ENCODE data around the gene MAP7D2. TPM values are rescaled to one million over a fixed set of nuclear protein-coding genes. Genes with fewer than 3 reads are reported as not detected.

The MAP7D2 gene
- total and polyA plus RNA-seq, 4 experiments from 2014 or later: 0.14 to 0.17 TPM; not detected in 2

DNA sequence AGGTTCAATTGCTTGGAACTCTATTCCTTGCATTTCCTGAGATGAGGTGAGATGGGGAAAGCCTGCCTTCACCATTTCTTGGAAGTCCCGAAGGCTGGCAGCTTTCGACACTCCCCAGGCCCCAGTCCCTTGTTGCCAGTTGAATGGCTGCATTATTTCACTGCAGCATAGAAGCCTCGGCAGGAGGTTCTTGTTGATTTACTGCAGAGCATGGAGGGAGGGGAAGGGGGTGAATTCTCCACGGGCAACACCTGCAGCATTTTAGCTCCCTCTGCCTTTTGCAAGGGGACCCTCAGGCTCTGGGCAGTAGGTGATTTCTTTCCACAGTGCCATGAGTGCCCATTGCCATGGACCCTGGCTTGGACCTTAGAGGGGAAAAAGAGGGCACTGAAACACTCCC lies 115.1 kb downstream of the MAP7D2 start:
- no peaks in the 10 kb centered on the region for H3K27me3 Mint-ChIP-seq
- Histone ChIP-seq H3K4me1 (ENCODE audit: insufficient read depth, low read length) (no peaks in the 10 kb centered on the region), H3K4me3 (ENCODE audit: low read length in 2 of 2) (no peak overlapping the region), H3K27me3 (ENCODE audit: insufficient read depth, low read length) (no peaks in the 10 kb centered on the region), H3K9me3 (ENCODE audit: control insufficient read depth in 1 of 2, low read length in 2 of 2) (no peaks in the 10 kb centered on the region), H3K36me3 (ENCODE audit: insufficient read depth, low read length) (no peaks in the 10 kb centered on the region), H3K27ac (ENCODE audit: low read depth, low read length) (no peak overlapping the region)
- CTCF ChIA-PET (ENCODE audit: partially characterized antibody): interaction anchor here (0.6 kb wide), 1 partner anchor 97 kb away, joined by 3 read pairs; no protein-coding TSS in a partner anchor
- no peak overlapping the region for H3K27ac Mint-ChIP-seq
- no peak overlapping the region for H3K4me3 Mint-ChIP-seq
- peaks cover 0 to 5% (median 0%) of the 10 kb centered on the region in 8 donors for H3K9me3 Mint-ChIP-seq
- no peaks in the 10 kb centered on the region for H3K4me1 Mint-ChIP-seq
- intact Hi-C loops (cut with micrococcal nuclease): no loop called here
- DNase-seq: no peak
- POLR2A ChIA-PET (ENCODE audit: partially characterized antibody): no interaction called here
- no peaks in the 10 kb centered on the region for H3K36me3 Mint-ChIP-seq

DNA sequence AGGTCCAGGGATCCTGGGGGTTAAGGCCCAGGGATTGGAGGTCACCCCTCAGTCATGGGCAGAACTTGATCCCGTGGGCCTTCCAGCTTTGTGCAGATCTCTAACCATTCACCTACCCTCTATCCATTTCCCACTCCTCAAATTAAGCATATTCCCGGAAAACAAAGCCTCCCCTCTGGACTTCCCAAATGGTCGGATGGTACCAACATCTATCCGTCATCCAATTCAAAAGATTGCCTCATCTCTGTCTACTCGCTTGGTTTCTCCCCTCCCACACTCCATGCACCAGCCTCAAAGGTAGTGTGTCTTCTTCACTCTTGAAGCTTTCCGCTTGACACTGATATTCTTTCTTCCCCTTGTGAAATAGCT lies 125.4 kb downstream of the MAP7D2 start:
- peak overlapping the region; percentile 56 for H3K27ac ChIP-seq (ENCODE audit: low read depth, low read length)
- ChIA-PET CTCF (ENCODE audit: partially characterized antibody) (interaction anchor here (1.2 to 2.0 kb wide), 2 partner anchors 87 to 619 kb away, joined by 4 to 17 read pairs; no protein-coding TSS in a partner anchor), POLR2A (ENCODE audit: partially characterized antibody) (no interaction called here)
- intact Hi-C loops (cut with micrococcal nuclease): loop anchor here (1.0 to 10.0 kb wide), 4 partner anchors 86 to 619 kb away; no protein-coding TSS in a partner anchor
- H3K9me3 ChIP-seq (ENCODE audit: control insufficient read depth in 1 of 2, low read length in 2 of 2): no peaks in the 10 kb centered on the region
- H3K9me3 Mint-ChIP-seq: no peaks in the 10 kb centered on the region
- H3K4me3 Mint-ChIP-seq: peak overlapping the region; percentile 83 to 95 (median 90)
- H3K36me3 Mint-ChIP-seq: peaks cover 0 to 9% of the 10 kb centered on the region in 2 donors
- no peaks in the 10 kb centered on the region for H3K27me3 Mint-ChIP-seq
- peak overlapping the region; percentile 68 to 97 (median 94) for H3K27ac Mint-ChIP-seq
- H3K27me3 ChIP-seq (ENCODE audit: insufficient read depth, low read length): no peaks in the 10 kb centered on the region
- peaks cover 10% of the 10 kb centered on the region for H3K4me1 ChIP-seq (ENCODE audit: insufficient read depth, low read length)
- no peaks in the 10 kb centered on the region for H3K36me3 ChIP-seq (ENCODE audit: insufficient read depth, low read length)
- peaks cover 10 to 31% (median 17%) of the 10 kb centered on the region in 4 donors for H3K4me1 Mint-ChIP-seq
- peak overlapping the region in 1 of 2 donors; percentile 55 for H3K4me3 ChIP-seq (ENCODE audit: low read length in 2 of 2)
- peak in 1 of 5 donors; percentile 55 for DNase-seq

DNA sequence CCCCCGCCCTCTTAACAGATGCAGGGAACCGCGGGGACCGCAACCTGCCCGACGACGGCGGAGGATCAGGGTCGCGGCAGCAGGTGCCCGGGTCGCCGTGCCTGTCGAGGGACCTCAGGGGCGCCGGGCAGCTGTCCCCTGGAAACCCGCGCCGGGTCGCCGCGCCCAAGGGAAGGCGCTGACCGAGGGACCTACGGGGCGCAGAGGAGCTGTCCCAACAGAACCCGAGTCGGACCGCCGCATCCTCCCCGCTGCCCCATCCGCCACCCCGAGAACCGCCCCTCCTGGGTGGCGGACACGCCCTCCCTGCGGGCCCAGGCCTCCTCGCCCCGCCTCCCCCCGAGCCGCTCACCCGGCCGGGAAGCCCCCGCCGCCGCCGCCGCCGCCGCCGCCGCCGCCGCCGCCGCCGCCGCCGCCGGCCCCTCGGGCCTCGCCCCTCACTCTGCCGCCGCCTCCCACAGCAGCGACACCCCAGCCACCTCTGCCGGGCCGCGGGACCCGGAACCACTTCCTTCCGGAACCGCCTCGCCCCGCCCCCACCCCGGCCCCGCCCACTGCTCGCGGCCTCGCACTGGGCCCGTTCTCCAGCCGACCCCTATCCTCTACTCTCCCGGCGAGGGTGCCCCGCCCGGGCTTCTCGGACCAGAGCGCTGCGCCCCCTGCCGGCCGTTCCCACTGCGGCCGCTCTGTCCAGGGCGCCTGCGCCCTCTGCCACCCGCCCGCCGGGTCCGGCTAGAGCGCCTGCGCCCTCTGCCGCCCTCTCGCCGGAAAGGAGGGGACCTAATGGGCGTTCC lies 126.0 kb downstream of the MAP7D2 start, which contains the start of gene BCLAF3:
Gene BCLAF3 (minus strand): TSS at position 506 of the 794 bp plus-strand sequence. CDS start 20,797 bp downstream, outside the sequence.
- Mint-ChIP-seq H3K4me3 (peak within 1 kb of the TSS; percentile 83 to 95 (median 90)), H3K9me3 (no peaks in the 10 kb centered on the region), H3K27me3 (no peaks in the 10 kb centered on the region), H3K4me1 (peaks cover 10 to 31% (median 20%) of the 10 kb centered on the region in 4 donors), H3K36me3 (peaks cover 0 to 11% of the 10 kb centered on the region in 2 donors), H3K27ac (peak within 1 kb of the TSS; percentile 68 to 97 (median 94))
- CTCF ChIA-PET (ENCODE audit: partially characterized antibody): interaction anchor here (1.2 to 2.0 kb wide), 2 partner anchors 86 to 619 kb away, joined by 4 to 17 read pairs; no protein-coding TSS in a partner anchor
- H3K27me3 ChIP-seq (ENCODE audit: insufficient read depth, low read length): no peaks in the 10 kb centered on the region
- POLR2A ChIA-PET (ENCODE audit: partially characterized antibody): no interaction called here
- intact Hi-C loops (cut with micrococcal nuclease): loop anchor here (1.0 to 10.0 kb wide), 4 partner anchors 85 to 618 kb away; no protein-coding TSS in a partner anchor
- H3K4me3 ChIP-seq (ENCODE audit: low read length in 2 of 2): peak within 1 kb of the TSS in 1 of 2 donors; percentile 62
- DNase-seq: peak; percentile 80 to 82 (median 81)
- peaks cover 10% of the 10 kb centered on the region for H3K4me1 ChIP-seq (ENCODE audit: insufficient read depth, low read length)
- H3K27ac ChIP-seq (ENCODE audit: low read depth, low read length): peak within 1 kb of the TSS; percentile 70
- H3K9me3 ChIP-seq (ENCODE audit: control insufficient read depth in 1 of 2, low read length in 2 of 2): no peaks in the 10 kb centered on the region
- no peaks in the 10 kb centered on the region for H3K36me3 ChIP-seq (ENCODE audit: insufficient read depth, low read length)

DNA sequence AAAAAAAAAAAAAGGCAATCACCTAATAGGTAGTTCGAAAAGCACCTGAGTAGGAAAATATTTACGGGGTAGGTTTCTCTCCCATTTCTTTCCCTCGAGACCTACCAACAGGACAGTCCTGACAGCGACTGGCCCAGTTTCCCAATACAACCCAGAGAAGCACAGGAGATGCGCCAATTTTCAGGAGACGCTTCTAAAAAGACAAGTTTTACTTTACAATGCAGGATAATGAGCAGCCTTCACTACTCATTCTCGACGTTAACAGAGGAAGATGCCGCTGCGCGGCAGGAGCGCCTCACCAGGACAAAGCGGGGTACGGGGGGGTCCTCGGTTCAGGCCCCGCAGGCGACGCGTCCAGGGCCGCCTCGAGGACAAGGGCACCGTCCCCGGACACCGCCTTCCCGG lies 126.6 kb downstream of the MAP7D2 start:
- H3K27ac Mint-ChIP-seq: peak overlapping the region in 6 of 7 donors; percentile 82 to 90 (median 87)
- H3K4me3 ChIP-seq (ENCODE audit: low read length in 2 of 2): peak overlapping the region in 1 of 2 donors; percentile 62
- H3K27me3 ChIP-seq (ENCODE audit: insufficient read depth, low read length): no peaks in the 10 kb centered on the region
- peak overlapping the region; percentile 81 to 95 (median 89) for H3K4me3 Mint-ChIP-seq
- ChIA-PET CTCF (ENCODE audit: partially characterized antibody) (interaction anchor here (2.0 kb wide), 1 partner anchor 86 kb away, joined by 17 read pairs; no protein-coding TSS in a partner anchor), POLR2A (ENCODE audit: partially characterized antibody) (no interaction called here)
- peak in 1 of 5 donors; percentile 53 for DNase-seq
- H3K27ac ChIP-seq (ENCODE audit: low read depth, low read length): peak overlapping the region; percentile 70
- peaks cover 0 to 11% of the 10 kb centered on the region in 2 donors for H3K36me3 Mint-ChIP-seq
- H3K9me3 ChIP-seq (ENCODE audit: control insufficient read depth in 1 of 2, low read length in 2 of 2): no peaks in the 10 kb centered on the region
- H3K36me3 ChIP-seq (ENCODE audit: insufficient read depth, low read length): no peaks in the 10 kb centered on the region
- H3K4me1 ChIP-seq (ENCODE audit: insufficient read depth, low read length): peaks cover 10% of the 10 kb centered on the region
- H3K9me3 Mint-ChIP-seq: no peaks in the 10 kb centered on the region
- peaks cover 10 to 31% (median 20%) of the 10 kb centered on the region in 4 donors for H3K4me1 Mint-ChIP-seq
- H3K27me3 Mint-ChIP-seq: no peaks in the 10 kb centered on the region
- intact Hi-C loops (cut with micrococcal nuclease): loop anchor here (2.0 to 10.0 kb wide), 2 partner anchors 245 to 397 kb away; no protein-coding TSS in a partner anchor

DNA sequence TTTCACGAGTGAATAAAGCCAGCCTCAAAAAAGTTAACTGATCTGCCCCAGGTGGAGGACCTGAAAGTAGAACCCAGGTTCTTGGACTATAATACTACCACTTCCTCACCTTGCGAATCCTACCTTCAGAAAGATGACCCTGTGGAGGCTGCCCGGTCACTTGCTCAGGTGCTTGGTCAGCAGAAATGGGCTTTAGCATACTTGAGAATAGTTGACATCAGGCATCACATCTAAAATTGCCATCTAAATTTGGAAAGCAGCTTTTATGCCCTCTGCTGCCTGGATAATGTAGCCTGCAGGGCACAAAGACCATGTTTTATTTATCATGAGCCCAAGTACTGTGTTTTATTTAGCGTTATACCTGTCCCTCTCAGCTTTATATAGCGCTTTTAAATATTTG lies 128.9 kb downstream of the MAP7D2 start:
- DNase-seq: no peak
- ChIA-PET CTCF (ENCODE audit: partially characterized antibody) (no interaction called here), POLR2A (ENCODE audit: partially characterized antibody) (no interaction called here)
- peaks cover 10% of the 10 kb centered on the region for H3K4me1 ChIP-seq (ENCODE audit: insufficient read depth, low read length)
- peaks cover 0 to 11% of the 10 kb centered on the region in 2 donors for H3K36me3 Mint-ChIP-seq
- no peaks in the 10 kb centered on the region for H3K27me3 ChIP-seq (ENCODE audit: insufficient read depth, low read length)
- no peak overlapping the region for H3K4me3 Mint-ChIP-seq
- H3K27me3 Mint-ChIP-seq: no peaks in the 10 kb centered on the region
- H3K36me3 ChIP-seq (ENCODE audit: insufficient read depth, low read length): no peaks in the 10 kb centered on the region
- intact Hi-C loops (cut with micrococcal nuclease): no loop called here
- H3K9me3 ChIP-seq (ENCODE audit: control insufficient read depth in 1 of 2, low read length in 2 of 2): no peaks in the 10 kb centered on the region
- H3K27ac Mint-ChIP-seq: no peak overlapping the region
- H3K9me3 Mint-ChIP-seq: no peaks in the 10 kb centered on the region
- H3K27ac ChIP-seq (ENCODE audit: low read depth, low read length): no peak overlapping the region
- peaks cover 10 to 26% (median 20%) of the 10 kb centered on the region in 4 donors for H3K4me1 Mint-ChIP-seq
- no peak overlapping the region for H3K4me3 ChIP-seq (ENCODE audit: low read length in 2 of 2)

DNA sequence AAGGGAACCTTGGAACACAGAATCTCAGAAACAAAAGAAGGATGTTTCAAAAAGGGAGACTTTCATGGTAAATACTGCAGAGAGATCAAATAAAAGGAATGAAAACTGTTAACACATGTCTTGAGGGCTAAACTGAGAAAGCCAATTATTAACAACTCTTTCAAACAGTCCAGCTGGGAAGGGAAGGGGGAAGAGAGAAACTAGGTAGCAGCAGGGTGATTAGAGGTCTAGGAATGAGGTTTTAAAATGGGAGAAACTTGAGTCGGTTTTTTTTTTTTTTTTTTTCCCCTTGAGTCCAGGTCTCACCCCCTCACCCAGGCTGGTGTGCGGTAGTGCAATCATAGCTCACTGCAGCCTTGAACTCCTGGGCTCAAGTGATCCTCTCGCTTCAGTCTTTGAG lies 130.2 kb downstream of the MAP7D2 start:
- Mint-ChIP-seq H3K27ac (peak overlapping the region in 1 of 7 donors; percentile 2), H3K4me3 (no peak overlapping the region), H3K27me3 (no peaks in the 10 kb centered on the region), H3K4me1 (peaks cover 13 to 31% (median 22%) of the 10 kb centered on the region in 4 donors), H3K36me3 (peaks cover 0 to 10% of the 10 kb centered on the region in 2 donors), H3K9me3 (no peaks in the 10 kb centered on the region)
- ChIA-PET CTCF (ENCODE audit: partially characterized antibody) (interaction anchor here (0.7 kb wide), 1 partner anchor 611 kb away, joined by 4 read pairs; no protein-coding TSS in a partner anchor), POLR2A (ENCODE audit: partially characterized antibody) (no interaction called here)
- intact Hi-C loops (cut with micrococcal nuclease): no loop called here
- Histone ChIP-seq H3K27ac (ENCODE audit: low read depth, low read length) (no peak overlapping the region), H3K4me3 (ENCODE audit: low read length in 2 of 2) (no peak overlapping the region), H3K9me3 (ENCODE audit: control insufficient read depth in 1 of 2, low read length in 2 of 2) (no peaks in the 10 kb centered on the region), H3K36me3 (ENCODE audit: insufficient read depth, low read length) (no peaks in the 10 kb centered on the region), H3K27me3 (ENCODE audit: insufficient read depth, low read length) (no peaks in the 10 kb centered on the region), H3K4me1 (ENCODE audit: insufficient read depth, low read length) (peaks cover 8% of the 10 kb centered on the region)
- DNase-seq: no peak

DNA sequence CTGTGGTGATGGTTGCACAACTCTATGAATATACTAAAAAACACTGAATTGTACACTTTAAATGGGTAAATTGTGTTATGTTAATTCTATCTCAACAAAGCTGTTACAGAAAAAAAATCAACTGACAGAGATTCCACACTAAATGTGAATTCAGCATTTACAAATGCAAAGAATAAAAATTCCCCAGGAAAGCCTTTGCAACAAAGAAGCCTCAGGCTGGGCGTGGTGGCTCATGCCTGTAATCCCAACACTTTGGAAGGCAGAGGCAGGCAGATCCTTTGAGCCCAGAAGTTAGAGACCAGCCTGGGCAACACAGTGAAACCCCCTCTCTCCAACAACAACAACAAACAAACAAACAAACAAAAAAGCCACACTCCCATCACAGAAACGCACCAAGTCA lies 134.8 kb downstream of the MAP7D2 start:
- peaks cover 18 to 26% (median 22%) of the 10 kb centered on the region in 4 donors for H3K4me1 Mint-ChIP-seq
- no peaks in the 10 kb centered on the region for H3K27me3 Mint-ChIP-seq
- no peaks in the 10 kb centered on the region for H3K9me3 ChIP-seq (ENCODE audit: control insufficient read depth in 1 of 2, low read length in 2 of 2)
- no peaks in the 10 kb centered on the region for H3K36me3 ChIP-seq (ENCODE audit: insufficient read depth, low read length)
- peaks cover 0 to 13% (median under 1%) of the 10 kb centered on the region in 8 donors for H3K9me3 Mint-ChIP-seq
- no peaks in the 10 kb centered on the region for H3K27me3 ChIP-seq (ENCODE audit: insufficient read depth, low read length)
- no peak overlapping the region for H3K27ac ChIP-seq (ENCODE audit: low read depth, low read length)
- H3K27ac Mint-ChIP-seq: peak overlapping the region in 2 of 7 donors; percentile 4 to 67
- no peaks in the 10 kb centered on the region for H3K4me1 ChIP-seq (ENCODE audit: insufficient read depth, low read length)
- H3K4me3 Mint-ChIP-seq: no peak overlapping the region
- ChIA-PET POLR2A (ENCODE audit: partially characterized antibody) (no interaction called here), CTCF (ENCODE audit: partially characterized antibody) (no interaction called here)
- H3K4me3 ChIP-seq (ENCODE audit: low read length in 2 of 2): no peak overlapping the region
- H3K36me3 Mint-ChIP-seq: peaks cover 6 to 13% of the 10 kb centered on the region in 2 donors
- intact Hi-C loops (cut with micrococcal nuclease): no loop called here
- DNase-seq: no peak

Measured in CD4-positive, alpha-beta memory T cell (primary cell).